RWPE1 (cell line): Measurements from ENCODE around the gene AHNAK2.

Experiments
- CTCF ChIA-PET: fragments of 350-600 bp; sonication (Branson Sonifier 250); formaldehyde crosslinking; extraction: SDS; loops from one replicate; lab custom pipeline; 2021; lab: Yijun Ruan, JAX
- POLR2A ChIA-PET: fragments of 400-600 bp; formaldehyde crosslinking; extraction: SDS; loops from one replicate; lab custom pipeline; 2020; ENCODE audit warnings: antibody characterized with exemption; ENCODE audit not compliant: low non-redundant PET; lab: Yijun Ruan, JAX
- DNase-seq: peaks from one replicate; pipeline ENCODE4 v3.0.0; 2012; ENCODE audit warnings: low spot score
- H3K27ac ChIP-seq: fragments of 450-650 bp; 2 replicates; pipeline ENCODE4 v1.5.1; 2017
- CTCF ChIP-seq: fragments of 450-650 bp; conservative IDR thresholded peaks from 2 replicates; pipeline ENCODE4 v1.5.1; 2017; ENCODE audit warnings: low read depth, mild to moderate bottlenecking

Gene AHNAK2

GRCh38 chr14:105019861-105020814 is 42.0 kb upstream of the AHNAK2 start:
- H3K27ac ChIP-seq = peak overlapping the region; percentile 94
- CTCF ChIA-PET = interaction anchor here (0.7 to 1.3 kb wide), 2 partner anchors 26 to 161 kb away, joined by 3 read pairs; no protein-coding TSS in a partner anchor
- TF ChIP-seq CTCF = no peak
- POLR2A ChIA-PET = interaction anchor here (0.7 to 1.0 kb wide), 2 partner anchors 40 to 47 kb away, joined by 3 to 4 read pairs; no protein-coding TSS in a partner anchor
- no peak for DNase-seq

GRCh38 chr14:105018414-105018813 is 40.2 kb upstream of the AHNAK2 start:
- ChIA-PET CTCF (interaction anchor here (0.6 to 2.6 kb wide), 4 partner anchors 12 to 43 kb away, joined by 3 to 16 read pairs (median 6); no protein-coding TSS in a partner anchor), POLR2A (interaction anchor here (0.6 kb wide), 2 partner anchors 20 to 124 kb away, joined by 3 to 4 read pairs; no protein-coding TSS in a partner anchor)
- no peak for DNase-seq
- no peak for TF ChIP-seq CTCF
- peak overlapping the region; percentile 94 for H3K27ac ChIP-seq

GRCh38 chr14:105015905-105016304 is 37.7 kb upstream of the AHNAK2 start:
- ChIA-PET POLR2A (interaction anchor here (1.3 kb wide), 1 partner anchor 43 kb away, joined by 4 read pairs; no protein-coding TSS in a partner anchor), CTCF (interaction anchor here (0.7 to 1.2 kb wide), 3 partner anchors 10 to 55 kb away, joined by 3 to 4 read pairs (median 4); no protein-coding TSS in a partner anchor)
- H3K27ac ChIP-seq = peak overlapping the region; percentile 94
- no peak for DNase-seq
- TF ChIP-seq CTCF = no peak

GRCh38 chr14:105015242-105015641 is 37.1 kb upstream of the AHNAK2 start:
- ChIA-PET POLR2A (no interaction called here), CTCF (no interaction called here)
- no peak for TF ChIP-seq CTCF
- peak overlapping the region; percentile 94 for H3K27ac ChIP-seq
- DNase-seq = no peak

- no peak for TF ChIP-seq CTCF
- ChIA-PET CTCF (interaction anchor here (0.9 to 1.4 kb wide), 2 partner anchors 31 to 38 kb away, joined by 5 to 6 read pairs; no protein-coding TSS in a partner anchor), POLR2A (no interaction called here)
- peak overlapping the region; percentile 94 for H3K27ac ChIP-seq
- DNase-seq = no peak
Measured at GRCh38 chr14:105014631-105015030, 36.5 kb upstream of the AHNAK2 start.

GRCh38 chr14:105014032-105014431 is 35.9 kb upstream of the AHNAK2 start:
- POLR2A ChIA-PET = no interaction called here
- CTCF ChIA-PET = interaction anchor here (0.9 to 1.4 kb wide), 2 partner anchors 31 to 38 kb away, joined by 5 to 6 read pairs; no protein-coding TSS in a partner anchor
- DNase-seq = no peak
- TF ChIP-seq CTCF = no peak
- peak overlapping the region; percentile 94 for H3K27ac ChIP-seq
